Retina (tissue), 1 donor: Measurements from ENCODE around the gene KCTD7.
A peak's percentile ranks its signal among the peaks of the same experiment; 100 is the strongest.
"Not testable (repeated sequence)": the region's sequence is repeated elsewhere in the genome, so short reads cannot be mapped to it uniquely, and the experiment has no call there.

Experiments used
- DNase-seq: peaks from one replicate; pipeline ENCODE4 v3.0.0-alpha.2; 2016

KCTD7 gene

GRCh38 chr7:66628361-66629221, at the start of gene KCTD7:
TSS of gene KCTD7 (plus strand) at chr7:66628881. CDS start at chr7:66629065, 184 bp downstream.
- peak; percentile 96 for DNase-seq

- not testable (repeated sequence) for DNase-seq
These were observed 48.3 kb upstream of the KCTD7 start for GRCh38 chr7:66580380-66580779.

DNA sequence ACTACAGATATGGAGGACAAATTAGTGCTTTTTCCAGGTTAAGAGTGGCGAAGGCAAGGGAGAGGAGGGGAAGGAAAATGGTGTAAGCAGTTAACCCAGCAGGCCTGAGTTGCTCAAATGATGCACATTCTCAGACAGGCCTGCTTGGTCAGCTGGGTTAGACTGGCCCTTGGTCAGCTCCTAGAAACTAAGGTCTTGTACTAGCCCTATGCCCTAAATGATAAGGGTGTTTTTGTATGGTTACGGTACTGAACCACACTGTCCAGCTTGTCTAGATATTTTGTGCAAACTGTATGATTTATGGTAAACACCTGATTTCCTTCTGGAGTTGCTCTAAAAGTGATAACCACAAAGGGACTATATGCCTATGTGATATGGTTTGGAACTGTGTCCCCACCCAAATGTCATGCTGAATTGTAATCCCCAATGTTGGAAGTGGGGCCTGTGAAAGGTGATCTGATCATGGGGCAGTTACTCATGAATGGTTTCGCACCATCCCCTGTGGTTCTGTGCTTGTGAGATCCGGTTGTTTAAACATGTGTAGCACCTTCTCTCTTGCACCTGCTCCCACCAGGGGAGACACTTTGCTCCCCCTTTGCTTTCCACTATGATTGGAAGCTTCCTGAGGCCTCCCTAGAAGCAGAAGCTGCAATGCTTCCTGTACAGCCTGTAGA, 45.7 kb upstream of the KCTD7 start:
- not testable (repeated sequence) for DNase-seq

DNA sequence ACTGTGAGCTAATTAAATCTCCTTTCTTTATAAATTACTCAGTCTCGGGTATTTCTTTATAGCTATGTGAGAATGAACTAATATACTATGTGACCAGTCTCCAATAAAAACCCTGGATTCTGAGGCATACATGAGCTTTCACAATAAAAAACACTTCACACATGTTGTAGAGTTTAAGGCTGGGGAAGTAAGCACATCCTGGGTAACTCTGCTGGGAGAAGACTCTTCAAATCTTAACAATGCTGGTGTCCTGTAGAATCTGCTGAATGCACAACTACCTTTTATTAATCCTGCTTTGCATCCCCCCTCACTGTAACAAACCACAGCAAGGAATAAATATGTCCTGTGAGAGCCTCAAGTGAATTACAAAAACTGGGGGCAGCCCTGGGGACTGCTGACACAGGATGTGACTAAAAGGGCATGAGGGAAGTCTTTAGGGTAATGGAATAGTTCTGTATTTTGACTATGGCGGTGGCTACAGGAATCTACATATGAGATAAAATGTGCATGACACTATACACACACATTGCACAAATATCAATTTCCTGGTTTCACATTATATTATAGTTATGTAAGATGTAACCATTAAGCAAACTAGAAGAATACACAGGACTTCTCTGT, 45.1 kb upstream of the KCTD7 start:
- no peak for DNase-seq

GRCh38 chr7:66586181-66586580, 42.5 kb upstream of the KCTD7 start:
- DNase-seq: no peak

DNA sequence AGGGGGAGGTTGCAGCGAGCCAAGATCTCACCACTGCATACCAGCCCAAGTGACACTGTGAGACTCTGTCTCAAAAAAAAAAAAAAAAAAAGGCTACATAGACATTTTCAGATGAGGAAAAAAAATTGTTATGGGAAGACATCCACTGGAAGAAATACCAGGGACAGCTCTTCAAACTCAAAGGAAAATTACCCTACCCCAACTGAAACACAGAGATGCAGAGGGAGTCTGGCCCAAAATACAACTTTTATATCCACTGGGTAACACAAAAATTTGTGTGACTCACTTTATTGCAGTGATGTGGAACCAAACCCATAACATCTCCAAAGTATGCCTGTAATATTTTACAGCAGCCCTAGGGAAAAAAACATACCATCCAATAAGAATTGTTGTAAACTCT, 40.5 kb upstream of the KCTD7 start:
- not testable (repeated sequence) for DNase-seq

GRCh38 chr7:66588856-66589570, 39.7 kb upstream of the KCTD7 start:
- not testable (repeated sequence) for DNase-seq

GRCh38 chr7:66590302-66591057, 38.2 kb upstream of the KCTD7 start:
- peak; percentile 4 for DNase-seq

DNA sequence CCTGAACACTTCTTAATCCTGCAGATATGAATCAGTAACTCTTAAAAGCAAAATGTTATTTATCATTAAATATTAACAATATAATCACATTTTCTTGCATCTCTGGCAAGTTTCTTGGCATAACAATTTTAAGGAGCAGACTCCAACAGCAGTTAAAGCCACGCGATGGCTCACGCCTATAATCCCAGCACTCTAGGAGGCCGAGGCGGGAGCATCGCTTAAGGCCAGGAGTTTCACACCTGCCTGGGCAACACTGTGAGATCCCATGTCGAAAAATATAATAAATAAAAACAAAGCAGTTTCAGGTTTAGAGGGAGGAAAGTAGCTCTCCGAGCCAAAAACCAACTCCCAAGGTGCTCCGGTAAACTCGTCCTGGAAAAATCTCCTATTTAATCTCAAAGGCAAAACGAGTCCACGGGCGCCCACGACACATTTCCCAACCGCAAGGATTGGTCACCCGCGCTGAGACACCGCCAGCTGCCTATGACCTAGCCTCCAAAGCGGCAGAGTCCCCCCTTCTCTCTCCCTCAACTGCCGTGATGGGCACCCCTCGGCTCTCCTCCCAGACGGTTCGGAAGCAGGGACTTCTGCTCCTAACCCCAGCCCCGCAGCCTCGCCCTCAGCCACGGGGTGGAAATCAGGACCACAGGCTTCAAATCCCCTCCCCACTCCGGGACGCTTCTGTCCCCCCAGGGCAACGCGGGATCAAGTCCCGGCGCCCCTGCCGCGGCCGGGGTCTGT, 37.5 kb upstream of the KCTD7 start:
- peak; percentile 30 for DNase-seq

DNA sequence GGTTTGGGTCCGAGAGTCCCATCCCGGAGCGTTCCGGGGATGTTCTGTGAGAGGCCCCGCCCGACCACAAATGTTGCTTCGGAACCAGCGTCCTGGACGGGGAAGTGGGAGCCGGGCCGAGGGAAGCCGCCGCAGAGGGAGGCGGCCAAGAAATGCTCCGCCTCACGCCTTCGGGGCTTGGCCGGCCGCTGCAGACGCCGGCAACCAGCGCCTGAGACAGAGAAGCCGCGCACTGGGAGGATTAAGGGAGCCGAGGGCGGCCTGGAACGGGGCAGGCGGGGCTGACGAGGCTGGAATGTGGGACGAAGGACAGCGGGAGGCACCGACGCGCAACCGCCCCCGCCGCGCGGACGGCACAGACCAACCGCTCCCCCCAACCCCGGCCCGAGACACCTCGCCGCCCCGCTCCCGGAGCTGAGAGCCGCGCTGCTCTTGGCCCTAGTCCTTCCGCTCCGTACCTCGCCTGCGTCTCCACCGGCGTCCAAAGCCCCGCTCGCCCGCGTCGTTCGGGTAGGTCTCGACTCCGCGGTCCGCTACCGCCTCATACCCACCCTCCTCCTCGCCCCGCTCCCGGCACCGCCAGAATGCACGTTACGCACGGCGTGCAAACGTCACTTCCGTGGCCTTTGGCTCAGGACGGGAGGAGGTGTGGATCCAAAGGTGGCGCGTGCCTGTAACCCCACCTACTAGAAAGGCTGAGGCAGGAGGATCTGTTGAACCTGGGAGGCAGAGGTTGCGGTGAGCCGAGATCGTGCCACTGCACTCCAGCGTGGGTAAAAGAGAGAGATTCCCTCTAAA, 36.7 kb upstream of the KCTD7 start:
- peak; percentile 93 for DNase-seq

DNA sequence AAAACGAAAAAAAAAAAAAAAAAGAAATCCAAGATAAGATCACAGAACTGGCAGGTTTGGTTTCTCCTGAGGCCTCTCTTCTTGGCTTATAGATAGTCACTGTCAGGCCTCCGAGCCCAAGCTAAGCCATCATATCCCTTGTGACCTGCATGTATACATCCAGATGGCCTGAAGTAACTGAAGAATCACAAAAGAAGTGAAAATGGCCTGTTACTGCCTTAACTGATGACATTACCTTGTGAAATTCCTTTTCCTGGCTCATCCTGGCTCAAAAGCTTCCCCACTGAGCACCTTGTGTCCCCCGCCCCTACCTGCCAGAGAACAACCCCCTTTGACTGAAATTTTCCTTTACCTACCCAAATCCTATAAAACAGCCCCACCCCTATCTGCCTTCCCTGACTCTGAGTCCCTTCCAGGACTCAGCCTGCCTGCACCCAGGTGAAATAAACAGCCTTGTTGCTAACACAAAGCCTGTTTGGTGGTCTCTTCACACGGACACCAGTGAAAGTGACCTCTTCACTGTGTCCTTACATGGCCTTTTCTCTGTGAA, 36.0 kb upstream of the KCTD7 start:
- not testable (repeated sequence) for DNase-seq

GRCh38 chr7:66594082-66594481, 34.6 kb upstream of the KCTD7 start:
- not testable (repeated sequence) for DNase-seq

DNA sequence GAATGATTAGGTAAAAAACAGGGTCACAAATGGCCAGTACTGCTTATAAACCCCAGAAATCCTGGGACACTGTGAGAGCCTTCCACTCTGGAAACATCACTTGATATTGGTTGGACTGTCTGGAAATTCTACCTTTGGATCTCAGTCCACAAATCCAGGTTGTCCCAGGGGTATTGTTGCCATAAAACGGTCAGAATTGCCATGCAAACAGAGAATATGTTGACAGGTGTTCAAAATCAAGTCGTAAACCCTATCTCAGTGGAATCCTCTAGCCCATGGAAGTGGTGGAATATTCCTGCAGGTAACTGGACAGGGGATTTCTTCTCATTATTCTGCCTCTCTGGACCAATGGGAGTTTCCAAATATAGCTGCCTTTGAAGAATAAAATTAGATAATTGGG, 31.2 kb upstream of the KCTD7 start:
- DNase-seq: no peak

DNA sequence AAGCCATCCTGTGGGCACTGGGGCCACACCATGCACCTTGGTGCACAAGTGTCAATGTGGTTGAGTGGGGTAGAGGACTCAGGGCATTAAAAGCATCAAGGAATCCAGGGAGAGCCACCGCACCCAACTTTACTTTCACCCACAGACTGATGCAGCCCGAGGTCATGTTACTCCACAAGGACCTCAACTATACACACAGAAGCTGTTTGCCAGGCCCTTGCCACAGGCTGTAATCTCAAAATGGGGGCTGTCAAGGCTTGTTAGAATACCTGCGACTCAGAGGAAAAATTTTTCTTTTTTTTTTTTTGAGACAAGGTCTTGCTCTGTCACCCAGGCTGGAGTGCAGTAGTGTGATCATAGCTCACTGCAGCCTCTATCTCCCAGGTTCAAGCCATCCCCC, 26.5 kb upstream of the KCTD7 start:
- no peak for DNase-seq

GRCh38 chr7:66604198-66604597, 24.5 kb upstream of the KCTD7 start:
- DNase-seq: no peak

GRCh38 chr7:66606540-66607291, 22.0 kb upstream of the KCTD7 start:
- not testable (repeated sequence) for DNase-seq

DNA sequence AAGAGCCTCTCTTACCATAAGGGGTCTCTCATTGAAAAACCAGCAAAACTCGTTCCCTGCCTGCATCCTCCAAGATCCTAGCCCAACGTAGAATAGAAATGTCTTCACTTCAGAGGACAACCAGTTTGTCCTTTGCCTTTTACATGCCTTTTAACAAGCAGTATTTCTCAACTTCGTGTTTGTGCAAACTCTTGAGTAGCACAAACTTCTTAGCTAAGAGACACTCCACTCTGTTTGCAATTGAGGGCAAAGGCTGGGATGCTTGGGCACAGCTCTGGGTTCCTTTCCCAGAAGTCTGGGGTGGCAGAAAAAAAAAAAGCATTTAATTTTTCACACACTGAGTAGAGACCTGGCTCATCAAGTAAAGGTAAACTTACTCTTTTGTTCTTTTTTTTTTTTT, 19.5 kb upstream of the KCTD7 start:
- DNase-seq: no peak

DNA sequence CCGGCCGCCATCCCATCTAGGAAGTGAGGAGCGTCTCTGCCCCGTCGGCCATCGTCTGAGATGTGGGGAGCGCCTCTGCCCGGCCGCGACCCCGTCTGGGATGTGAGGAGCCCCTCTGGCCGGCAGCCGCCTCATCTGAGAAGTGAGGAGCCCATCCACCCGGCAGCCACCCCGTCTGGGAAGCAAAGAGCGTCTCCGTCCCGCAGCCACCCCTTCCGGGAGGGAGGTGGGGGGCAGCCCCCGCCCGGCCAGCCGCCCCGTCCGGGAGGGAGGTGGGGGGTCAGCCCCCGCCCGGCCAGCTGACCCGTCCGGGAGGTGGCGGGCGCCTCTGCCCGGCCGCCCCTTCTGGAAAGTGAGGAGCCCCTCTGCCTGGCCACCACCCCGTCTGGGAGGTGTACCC, 14.1 kb upstream of the KCTD7 start:
- DNase-seq: not testable (repeated sequence)

GRCh38 chr7:66615699-66616098, 13.0 kb upstream of the KCTD7 start:
- DNase-seq: no peak

- no peak for DNase-seq
These were observed 11.4 kb upstream of the KCTD7 start for GRCh38 chr7:66617295-66617694.
